ENCODE data around the gene AKAP8.
A peak's percentile ranks its signal among the peaks of the same experiment; 100 is the strongest.

Gene AKAP8

GRCh38 chr19:15379083-15379998 is at the start of gene AKAP8:
AKAP8 (minus strand) TSS chr19:15379787; CDS start chr19:15379731, 56 bp downstream.
- peak; percentile 99 for DNase-seq

- DNase-seq, result no peak
Measured at GRCh38 chr19:15427991-15428471, 48.4 kb upstream of the AKAP8 start.

- no peak for DNase-seq
Measured at GRCh38 chr19:15427350-15427700, 47.7 kb upstream of the AKAP8 start.

GRCh38 chr19:15426485-15427349 is 47.1 kb upstream of the AKAP8 start:
- no peak for DNase-seq

- DNase-seq, result no peak
Measured at GRCh38 chr19:15425321-15425950, 45.8 kb upstream of the AKAP8 start.

- no peak for DNase-seq
Measured at GRCh38 chr19:15424692-15425272, 45.2 kb upstream of the AKAP8 start.

GRCh38 chr19:15424121-15424520 is 44.5 kb upstream of the AKAP8 start:
- no peak for DNase-seq

- DNase-seq, result no peak
Measured at GRCh38 chr19:15423130-15423529, 43.5 kb upstream of the AKAP8 start.

GRCh38 chr19:15422296-15423075 is 42.9 kb upstream of the AKAP8 start:
- DNase-seq, result no peak

GRCh38 chr19:15421721-15422260 is 42.2 kb upstream of the AKAP8 start:
- DNase-seq, result no peak

GRCh38 chr19:15421136-15421695 is 41.6 kb upstream of the AKAP8 start:
- no peak for DNase-seq

GRCh38 chr19:15419413-15420025 is 39.9 kb upstream of the AKAP8 start:
- DNase-seq, result peak; percentile 25

GRCh38 chr19:15418579-15419412 is 39.2 kb upstream of the AKAP8 start, which contains the start of gene AKAP8L:
AKAP8L (minus strand) TSS chr19:15418988; CDS start chr19:15418923, 65 bp downstream.
- DNase-seq, result peak; percentile 100

- no peak for DNase-seq
Measured at GRCh38 chr19:15418231-15418578, 38.6 kb upstream of the AKAP8 start.

- peak; percentile 26 for DNase-seq
Measured at GRCh38 chr19:15417699-15418098, 38.1 kb upstream of the AKAP8 start.

- DNase-seq, result no peak
Measured at GRCh38 chr19:15412832-15413231, 33.2 kb upstream of the AKAP8 start.

- peak; percentile 26 for DNase-seq
Measured at GRCh38 chr19:15411351-15411750, 31.8 kb upstream of the AKAP8 start.

- no peak for DNase-seq
Measured at GRCh38 chr19:15404780-15405211, 25.2 kb upstream of the AKAP8 start.

- no peak for DNase-seq
Measured at GRCh38 chr19:15404097-15404779, 24.7 kb upstream of the AKAP8 start.

All from EL (cell line).